Measurements from ENCODE around the gene RNU1-1. TPM values are rescaled to one million over a fixed set of nuclear protein-coding genes. Genes with fewer than 3 reads are reported as not detected.
"Not testable (repeated sequence)": the region's sequence is repeated elsewhere in the genome, so short reads cannot be mapped to it uniquely, and the experiment has no call there.

RNU1-1 gene
- total and polyA plus RNA-seq, 10 of the 15 experiments (the other 5 are each of a cell fraction or from before 2014, with no cell fraction given): under 0.01 to 20,946 (median 4.7) TPM; not detected in 2

DNA sequence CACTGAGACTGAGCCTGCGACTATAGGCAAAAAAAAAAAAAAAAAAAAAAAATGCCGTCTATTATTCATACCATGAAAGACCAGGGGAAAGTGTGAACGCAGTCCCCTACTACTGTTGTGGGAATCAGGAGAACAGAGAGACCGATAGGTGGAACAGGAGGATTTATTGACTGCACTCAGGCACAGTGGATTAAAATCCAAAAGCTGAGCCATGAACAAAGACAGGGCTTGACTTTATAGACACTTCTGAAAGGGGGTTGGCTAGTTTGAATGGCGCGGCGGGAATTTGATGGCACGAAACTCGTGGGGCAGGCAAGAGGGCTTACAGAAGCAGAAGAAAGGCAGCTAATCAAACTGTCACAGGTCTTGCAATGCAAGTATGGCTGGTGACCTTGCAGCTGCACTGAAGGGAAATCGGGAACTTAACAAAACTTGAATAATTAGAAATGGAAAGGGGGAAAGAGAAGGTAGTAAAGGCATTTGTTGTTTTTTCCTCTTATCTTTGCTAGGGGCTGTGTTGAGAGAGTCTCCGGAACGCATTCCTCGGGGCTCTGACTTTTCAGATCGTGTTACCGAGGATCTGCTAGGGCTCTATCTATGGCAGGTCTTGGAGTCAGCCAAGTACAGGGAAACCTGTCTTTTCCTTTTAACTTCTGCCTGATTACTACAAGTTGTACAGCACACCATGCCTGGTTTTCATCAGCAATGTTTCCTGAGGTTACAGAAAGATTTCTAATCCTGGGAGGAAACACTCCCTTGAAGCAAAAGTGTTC is 7.5 kb downstream of the RNU1-1 start:
- H3K9me3 ChIP-seq (replicated peaks; ENCODE audit: control insufficient read depth, insufficient read depth, low read length); H3K4me3 ChIP-seq; DNase-seq (ENCODE audit: low read depth, low spot score); SMC1A ChIA-PET (ENCODE audit: uncharacterized antibody, unreplicated experiment); H4K20me1 ChIP-seq (ENCODE audit: control insufficient read depth, insufficient read depth); ATAC-seq; H3K9ac ChIP-seq (ENCODE audit: control insufficient read depth, insufficient read depth, low read length); BruUV-seq (replicated peaks); RAD21 ChIA-PET (ENCODE audit: unreplicated experiment); H2AFZ ChIP-seq (ENCODE audit: control insufficient read depth, low read depth, low read length); H3K27ac ChIP-seq (ENCODE audit: control insufficient read depth, insufficient read depth); in situ Hi-C loops (cut with MboI); intact Hi-C loops (cut with micrococcal nuclease; ENCODE audit: unreplicated experiment); FAIRE-seq; H3K36me3 ChIP-seq (ENCODE audit: control insufficient read depth in 2 of 2, insufficient read depth in 2 of 2, low read length in 1 of 2); CTCF ChIA-PET; H3K79me2 ChIP-seq (ENCODE audit: control insufficient read depth, insufficient read depth, low read length); H3K4me1 ChIP-seq (ENCODE audit: control insufficient read depth, insufficient read depth, low read length); POLR2A ChIA-PET; H3K27me3 ChIP-seq (replicated peaks in 1 of 2; ENCODE audit: control insufficient read depth in 2 of 2, insufficient read depth in 2 of 2, low read length in 1 of 2); H3K4me2 ChIP-seq (ENCODE audit: control insufficient read depth, insufficient read depth): not testable (repeated sequence)
- 77% methylated on average over 14 of the region's 15 CpGs for WGBS (ENCODE audit: insufficient coverage, insufficient replicate concordance, low lambda C conversion rate, missing lambda C conversion rate)

GRCh38 chr1:16505870-16506269 is 8.2 kb downstream of the RNU1-1 start:
- H2AFZ ChIP-seq (ENCODE audit: control insufficient read depth, low read depth, low read length); BruUV-seq (replicated peaks); H3K4me1 ChIP-seq (ENCODE audit: control insufficient read depth, insufficient read depth, low read length); H3K79me2 ChIP-seq (ENCODE audit: control insufficient read depth, insufficient read depth, low read length); H3K36me3 ChIP-seq (ENCODE audit: control insufficient read depth in 2 of 2, insufficient read depth in 2 of 2, low read length in 1 of 2); ATAC-seq; SMC1A ChIA-PET (ENCODE audit: uncharacterized antibody, unreplicated experiment); in situ Hi-C loops (cut with MboI); H3K4me3 ChIP-seq; H3K27ac ChIP-seq (ENCODE audit: control insufficient read depth, insufficient read depth); POLR2A ChIA-PET; RAD21 ChIA-PET (ENCODE audit: unreplicated experiment); H3K9me3 ChIP-seq (replicated peaks; ENCODE audit: control insufficient read depth, insufficient read depth, low read length); H3K9ac ChIP-seq (ENCODE audit: control insufficient read depth, insufficient read depth, low read length); H4K20me1 ChIP-seq (ENCODE audit: control insufficient read depth, insufficient read depth); CTCF ChIA-PET; H3K27me3 ChIP-seq (replicated peaks in 1 of 2; ENCODE audit: control insufficient read depth in 2 of 2, insufficient read depth in 2 of 2, low read length in 1 of 2); H3K4me2 ChIP-seq (ENCODE audit: control insufficient read depth, insufficient read depth); FAIRE-seq; DNase-seq (ENCODE audit: low read depth, low spot score); intact Hi-C loops (cut with micrococcal nuclease; ENCODE audit: unreplicated experiment): not testable (repeated sequence)
- 50% methylated on average over 2 of the region's 2 CpGs for WGBS (ENCODE audit: insufficient coverage, insufficient replicate concordance, low lambda C conversion rate, missing lambda C conversion rate)

All from GM12878 (cell line).